ENCODE measurements around the gene MYO16.
"Not testable (repeated sequence)": the region's sequence is repeated elsewhere in the genome, so short reads cannot be mapped to it uniquely, and the experiment has no call there.

Gene MYO16

DNA sequence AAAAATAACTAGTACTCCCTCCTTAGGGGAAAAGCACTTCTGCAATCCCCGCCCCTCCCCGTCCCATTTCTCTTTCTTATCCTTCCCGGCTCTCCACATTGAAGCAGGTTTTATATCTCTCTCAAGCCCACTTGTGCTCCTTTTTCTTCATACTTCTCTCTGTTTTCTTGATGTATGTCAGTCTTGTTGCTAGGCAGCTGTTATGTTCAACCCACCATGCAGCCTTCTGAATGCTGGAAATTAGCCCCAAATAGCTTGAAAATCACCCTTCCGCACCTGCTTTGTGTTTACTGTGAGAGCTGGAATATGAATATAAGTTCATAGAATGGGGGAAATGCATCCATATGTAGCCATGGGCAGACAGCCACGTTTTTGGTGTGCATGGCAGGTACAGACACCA, 461.4 kb downstream of the MYO16 start:
- H2AFZ ChIP-seq (ENCODE audit: low read length): no peak overlapping the region
- H3K27me3 ChIP-seq (ENCODE audit: insufficient read depth, low read length, poor library complexity, severe bottlenecking): no peaks in the 10 kb centered on the region
- H3K9me3 ChIP-seq (ENCODE audit: insufficient read depth, low read depth, low read length): no peaks in the 10 kb centered on the region
- no peak for TF ChIP-seq EZH2phosphoT487 (IDR thresholded peaks at IDR 0.05; ENCODE audit: borderline replicate concordance)
- TF ChIP-seq, protein P1, sequence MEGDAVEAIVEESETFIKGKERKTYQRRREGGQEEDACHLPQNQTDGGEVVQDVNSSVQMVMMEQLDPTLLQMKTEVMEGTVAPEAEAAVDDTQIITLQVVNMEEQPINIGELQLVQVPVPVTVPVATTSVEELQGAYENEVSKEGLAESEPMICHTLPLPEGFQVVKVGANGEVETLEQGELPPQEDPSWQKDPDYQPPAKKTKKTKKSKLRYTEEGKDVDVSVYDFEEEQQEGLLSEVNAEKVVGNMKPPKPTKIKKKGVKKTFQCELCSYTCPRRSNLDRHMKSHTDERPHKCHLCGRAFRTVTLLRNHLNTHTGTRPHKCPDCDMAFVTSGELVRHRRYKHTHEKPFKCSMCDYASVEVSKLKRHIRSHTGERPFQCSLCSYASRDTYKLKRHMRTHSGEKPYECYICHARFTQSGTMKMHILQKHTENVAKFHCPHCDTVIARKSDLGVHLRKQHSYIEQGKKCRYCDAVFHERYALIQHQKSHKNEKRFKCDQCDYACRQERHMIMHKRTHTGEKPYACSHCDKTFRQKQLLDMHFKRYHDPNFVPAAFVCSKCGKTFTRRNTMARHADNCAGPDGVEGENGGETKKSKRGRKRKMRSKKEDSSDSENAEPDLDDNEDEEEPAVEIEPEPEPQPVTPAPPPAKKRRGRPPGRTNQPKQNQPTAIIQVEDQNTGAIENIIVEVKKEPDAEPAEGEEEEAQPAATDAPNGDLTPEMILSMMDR (conservative IDR thresholded peaks at IDR 0.05; ENCODE audit: low read length): no peak
- H3K4me3 ChIP-seq (ENCODE audit: low read length, poor library complexity, severe bottlenecking): no peak overlapping the region
- no peak overlapping the region for H3K4me2 ChIP-seq (ENCODE audit: low read depth, low read length, poor library complexity, severe bottlenecking)
- no peak overlapping the region for H3K9ac ChIP-seq (ENCODE audit: low read depth, low read length, poor library complexity, severe bottlenecking)
- no peaks in the 10 kb centered on the region for H3K36me3 ChIP-seq (ENCODE audit: insufficient read depth, low read length)
- no peaks in the 10 kb centered on the region for H3K79me2 ChIP-seq (ENCODE audit: insufficient read depth, low read length)
- no peaks in the 10 kb centered on the region for H3K4me1 ChIP-seq (ENCODE audit: insufficient read depth, low read length, poor library complexity, severe bottlenecking)
- H3K9me2 ChIP-seq (replicated peaks; ENCODE audit: low read depth, low read length): no peaks in the 10 kb centered on the region
- no peaks in the 10 kb centered on the region for H3F3A ChIP-seq (ENCODE audit: low read depth)
- H4K20me1 ChIP-seq (ENCODE audit: insufficient read depth, low read length, poor library complexity, severe bottlenecking): no peaks in the 10 kb centered on the region

- TF ChIP-seq, protein P1 (conservative IDR thresholded peaks at IDR 0.05; ENCODE audit: low read length): no peak
- TF ChIP-seq EZH2phosphoT487 (IDR thresholded peaks at IDR 0.05; ENCODE audit: borderline replicate concordance): no peak
- no peaks in the 10 kb centered on the region for H3K4me1 ChIP-seq (ENCODE audit: insufficient read depth, low read length, poor library complexity, severe bottlenecking)
Measured at GRCh38 chr13:109091249-109091648, 461.8 kb downstream of the MYO16 start.

DNA sequence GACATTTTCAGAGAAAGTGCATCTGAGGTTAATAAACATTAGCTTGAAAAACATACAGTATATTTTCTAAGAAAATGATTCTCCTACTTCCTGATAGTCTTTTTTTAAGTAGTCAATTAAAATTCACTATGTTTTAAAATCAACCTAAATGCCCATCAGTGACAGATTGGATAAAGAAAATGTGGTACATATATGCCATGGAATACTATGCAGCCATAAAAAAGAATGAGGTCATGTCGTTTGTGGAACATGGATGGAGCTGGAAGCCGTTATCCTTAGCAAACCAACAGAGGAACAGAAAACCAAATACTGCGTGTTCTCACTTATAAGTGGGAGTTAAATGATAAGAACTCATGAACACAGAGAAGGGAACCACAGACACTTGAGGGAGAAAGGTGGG, 462.8 kb downstream of the MYO16 start:
- not testable (repeated sequence) for H3F3A ChIP-seq (ENCODE audit: low read depth); H3K9ac ChIP-seq (ENCODE audit: low read depth, low read length, poor library complexity, severe bottlenecking); H3K4me3 ChIP-seq (ENCODE audit: low read length, poor library complexity, severe bottlenecking); H3K27me3 ChIP-seq (ENCODE audit: insufficient read depth, low read length, poor library complexity, severe bottlenecking); H3K9me3 ChIP-seq (ENCODE audit: insufficient read depth, low read depth, low read length); H2AFZ ChIP-seq (ENCODE audit: low read length); H3K9me2 ChIP-seq (replicated peaks; ENCODE audit: low read depth, low read length); H3K79me2 ChIP-seq (ENCODE audit: insufficient read depth, low read length); H3K4me1 ChIP-seq (ENCODE audit: insufficient read depth, low read length, poor library complexity, severe bottlenecking); H3K36me3 ChIP-seq (ENCODE audit: insufficient read depth, low read length); H4K20me1 ChIP-seq (ENCODE audit: insufficient read depth, low read length, poor library complexity, severe bottlenecking); H3K4me2 ChIP-seq (ENCODE audit: low read depth, low read length, poor library complexity, severe bottlenecking)

More at GRCh38 chr13:109091249-109091648, 461.8 kb downstream of the MYO16 start:
- H2AFZ ChIP-seq (ENCODE audit: low read length): no peak overlapping the region
- no peaks in the 10 kb centered on the region for H3K79me2 ChIP-seq (ENCODE audit: insufficient read depth, low read length)
- H3K9me2 ChIP-seq (replicated peaks; ENCODE audit: low read depth, low read length): no peaks in the 10 kb centered on the region
- H3F3A ChIP-seq (ENCODE audit: low read depth): no peaks in the 10 kb centered on the region
- H3K27me3 ChIP-seq (ENCODE audit: insufficient read depth, low read length, poor library complexity, severe bottlenecking): no peaks in the 10 kb centered on the region
- H3K9ac ChIP-seq (ENCODE audit: low read depth, low read length, poor library complexity, severe bottlenecking): no peak overlapping the region
- H3K4me2 ChIP-seq (ENCODE audit: low read depth, low read length, poor library complexity, severe bottlenecking): no peak overlapping the region
- H3K9me3 ChIP-seq (ENCODE audit: insufficient read depth, low read depth, low read length): no peaks in the 10 kb centered on the region
- no peaks in the 10 kb centered on the region for H4K20me1 ChIP-seq (ENCODE audit: insufficient read depth, low read length, poor library complexity, severe bottlenecking)
- no peak overlapping the region for H3K4me3 ChIP-seq (ENCODE audit: low read length, poor library complexity, severe bottlenecking)
- no peaks in the 10 kb centered on the region for H3K36me3 ChIP-seq (ENCODE audit: insufficient read depth, low read length)

DNA sequence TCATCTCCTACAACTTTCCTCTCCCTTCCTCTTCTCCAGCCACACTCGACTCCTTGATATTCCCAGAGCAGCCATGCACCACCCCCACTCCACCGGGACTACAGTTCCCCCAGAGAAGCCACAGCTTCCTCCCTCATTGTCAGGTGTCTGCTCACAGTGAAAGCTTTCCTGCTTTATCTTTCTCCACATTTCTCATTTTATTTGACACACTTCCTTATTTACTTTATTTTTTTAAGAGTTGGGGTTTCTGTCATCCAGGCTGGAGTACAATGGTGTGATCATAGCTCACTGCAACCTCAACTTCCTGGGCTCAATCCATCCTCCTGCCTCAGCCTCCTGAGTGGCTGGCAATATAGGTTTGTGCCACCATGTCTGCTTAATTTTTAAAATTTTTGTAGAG, 464.6 kb downstream of the MYO16 start:
- TF ChIP-seq, protein P1 (conservative IDR thresholded peaks at IDR 0.05; ENCODE audit: low read length): no peak
- TF ChIP-seq EZH2phosphoT487 (IDR thresholded peaks at IDR 0.05; ENCODE audit: borderline replicate concordance): no peak
- no peaks in the 10 kb centered on the region for H3F3A ChIP-seq (ENCODE audit: low read depth)
- no peak overlapping the region for H3K4me3 ChIP-seq (ENCODE audit: low read length, poor library complexity, severe bottlenecking)
- no peak overlapping the region for H3K4me2 ChIP-seq (ENCODE audit: low read depth, low read length, poor library complexity, severe bottlenecking)
- no peaks in the 10 kb centered on the region for H3K27me3 ChIP-seq (ENCODE audit: insufficient read depth, low read length, poor library complexity, severe bottlenecking)
- no peaks in the 10 kb centered on the region for H3K9me3 ChIP-seq (ENCODE audit: insufficient read depth, low read depth, low read length)
- no peaks in the 10 kb centered on the region for H3K36me3 ChIP-seq (ENCODE audit: insufficient read depth, low read length)
- no peaks in the 10 kb centered on the region for H3K79me2 ChIP-seq (ENCODE audit: insufficient read depth, low read length)
- H4K20me1 ChIP-seq (ENCODE audit: insufficient read depth, low read length, poor library complexity, severe bottlenecking): no peaks in the 10 kb centered on the region
- no peak overlapping the region for H3K9ac ChIP-seq (ENCODE audit: low read depth, low read length, poor library complexity, severe bottlenecking)
- no peaks in the 10 kb centered on the region for H3K4me1 ChIP-seq (ENCODE audit: insufficient read depth, low read length, poor library complexity, severe bottlenecking)
- no peaks in the 10 kb centered on the region for H3K9me2 ChIP-seq (replicated peaks; ENCODE audit: low read depth, low read length)
- H2AFZ ChIP-seq (ENCODE audit: low read length): no peak overlapping the region
